Activated T-cell treated with anti-CD3 and anti-CD28 coated beads, Interleukin-2, amount 50 U/mL, for 24 hours (primary cell): Measurements from ENCODE around the gene VWA1.
"Not testable (repeated sequence)": the region's sequence is repeated elsewhere in the genome, so short reads cannot be mapped to it uniquely, and the experiment has no call there.

Experiments used
- DNase-seq: peaks from one replicate; pipeline ENCODE4 v3.0.0-alpha.2; 2020
- H3K27ac Mint-ChIP-seq: 2 replicates; pipeline ENCODE4 v1.8.0; 2020; ENCODE audit warnings: mild to moderate bottlenecking, mixed read lengths
- H3K27me3 Mint-ChIP-seq: 2 replicates; pipeline ENCODE4 v1.8.0; 2020; ENCODE audit warnings: mixed read lengths
- H3K36me3 Mint-ChIP-seq: 2 replicates; pipeline ENCODE4 v1.8.0; 2020; ENCODE audit warnings: low read depth, mixed read lengths
- H3K4me1 Mint-ChIP-seq: 2 replicates; pipeline ENCODE4 v1.8.0; 2020; ENCODE audit warnings: low read depth, mixed read lengths
- H3K4me3 Mint-ChIP-seq: 2 replicates; pipeline ENCODE4 v1.8.0; 2020; ENCODE audit warnings: mild to moderate bottlenecking, moderate library complexity, mixed read lengths
- H3K9me3 Mint-ChIP-seq: 2 replicates; pipeline ENCODE4 v1.8.0; 2020; ENCODE audit warnings: mixed read lengths

VWA1 gene

GRCh38 chr1:1463312-1463711 is 27.8 kb downstream of the VWA1 start:
- H3K4me1 Mint-ChIP-seq = no peaks in the 10 kb centered on the region
- H3K27me3 Mint-ChIP-seq = peaks cover 8% of the 10 kb centered on the region
- H3K27ac Mint-ChIP-seq = no peak overlapping the region
- no peak overlapping the region for H3K4me3 Mint-ChIP-seq
- H3K9me3 Mint-ChIP-seq = no peaks in the 10 kb centered on the region
- DNase-seq = no peak
- H3K36me3 Mint-ChIP-seq = no peaks in the 10 kb centered on the region

DNA sequence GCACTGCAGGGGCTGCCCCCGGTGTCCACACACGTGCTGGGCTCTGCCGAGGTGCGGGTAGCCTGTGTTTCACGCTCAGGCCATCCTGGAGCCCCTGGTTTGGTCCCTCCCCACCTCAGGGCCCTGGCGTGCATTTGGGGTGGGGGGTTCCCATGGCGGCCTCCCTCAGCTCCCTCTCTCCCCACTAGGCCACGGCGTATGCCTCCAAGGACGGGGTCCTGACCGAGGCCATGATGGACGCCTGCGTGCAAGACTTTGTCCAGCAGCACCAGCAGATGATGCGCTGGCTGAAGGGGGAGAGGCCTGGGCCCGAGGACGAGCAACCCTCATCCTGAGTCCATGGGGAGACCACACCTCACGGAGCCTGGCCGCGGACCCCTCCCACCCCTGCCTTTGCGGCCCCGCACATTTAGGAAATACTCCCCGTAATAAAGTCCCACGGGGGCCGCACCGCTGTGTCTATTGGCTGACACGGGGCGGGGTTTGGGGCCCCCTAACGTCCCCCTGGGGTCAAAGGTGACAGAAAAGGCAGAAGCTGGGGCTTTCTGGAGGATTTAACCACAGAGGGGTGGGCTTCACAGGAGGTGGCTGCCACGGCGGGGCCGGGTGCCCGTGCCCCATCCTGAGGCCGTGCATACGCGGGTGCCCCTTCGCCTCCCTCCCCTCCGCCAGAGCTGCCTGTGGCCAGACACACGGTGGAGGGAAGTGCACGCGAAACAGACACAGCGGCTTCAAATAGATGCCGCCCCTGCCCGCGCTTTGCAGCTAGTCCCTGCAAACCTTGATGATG is 32.9 kb downstream of the VWA1 start:
- DNase-seq, H3K9me3 Mint-ChIP-seq, H3K4me3 Mint-ChIP-seq, H3K27ac Mint-ChIP-seq, H3K27me3 Mint-ChIP-seq: not testable (repeated sequence)
- Mint-ChIP-seq H3K4me1 (peaks cover 18% of the 10 kb centered on the region), H3K36me3 (peaks cover 15% of the 10 kb centered on the region)

DNA sequence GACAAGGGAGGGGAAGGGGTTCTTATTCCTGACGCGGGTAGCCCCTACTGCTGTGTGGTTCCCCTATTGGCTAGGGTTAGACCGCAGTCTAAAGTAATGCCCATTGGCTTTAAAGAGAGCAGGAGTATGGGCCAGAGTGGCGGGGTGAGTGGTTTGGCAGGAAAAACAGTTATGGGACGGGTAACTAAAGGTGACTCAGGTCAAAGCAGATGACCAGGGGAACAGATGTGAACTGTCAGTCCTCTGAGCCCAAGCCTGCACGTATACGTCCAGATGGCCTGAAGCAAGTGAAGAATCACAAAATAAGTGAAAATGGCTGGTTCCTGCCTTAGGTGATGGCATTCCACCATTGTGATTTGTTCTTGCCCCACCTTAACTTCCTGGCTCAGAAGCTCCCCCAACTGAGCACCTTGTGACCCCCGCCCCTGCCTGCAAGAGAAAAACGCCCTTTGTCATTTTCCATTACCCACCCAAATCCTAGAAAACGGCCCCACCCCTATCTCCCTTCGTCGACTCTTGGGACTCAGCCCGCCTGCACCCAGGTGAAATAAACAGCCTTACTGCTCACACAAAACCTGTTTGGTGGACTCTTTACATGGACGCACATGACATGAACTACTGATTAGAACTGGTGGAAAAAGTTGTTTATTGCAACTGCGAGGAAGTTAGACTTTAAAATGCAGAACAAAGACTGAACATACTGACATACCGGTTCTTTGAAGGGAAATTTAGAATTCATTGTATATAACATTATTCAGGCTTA is 35.3 kb downstream of the VWA1 start:
- peaks cover 32% of the 10 kb centered on the region for H3K36me3 Mint-ChIP-seq
- peaks cover 29% of the 10 kb centered on the region for H3K4me1 Mint-ChIP-seq
- H3K27me3 Mint-ChIP-seq = no peaks in the 10 kb centered on the region
- no peaks in the 10 kb centered on the region for H3K9me3 Mint-ChIP-seq
- peak overlapping the region; percentile 88 for H3K4me3 Mint-ChIP-seq
- peak overlapping the region; percentile 94 for H3K27ac Mint-ChIP-seq
- DNase-seq = peak; percentile 52

DNA sequence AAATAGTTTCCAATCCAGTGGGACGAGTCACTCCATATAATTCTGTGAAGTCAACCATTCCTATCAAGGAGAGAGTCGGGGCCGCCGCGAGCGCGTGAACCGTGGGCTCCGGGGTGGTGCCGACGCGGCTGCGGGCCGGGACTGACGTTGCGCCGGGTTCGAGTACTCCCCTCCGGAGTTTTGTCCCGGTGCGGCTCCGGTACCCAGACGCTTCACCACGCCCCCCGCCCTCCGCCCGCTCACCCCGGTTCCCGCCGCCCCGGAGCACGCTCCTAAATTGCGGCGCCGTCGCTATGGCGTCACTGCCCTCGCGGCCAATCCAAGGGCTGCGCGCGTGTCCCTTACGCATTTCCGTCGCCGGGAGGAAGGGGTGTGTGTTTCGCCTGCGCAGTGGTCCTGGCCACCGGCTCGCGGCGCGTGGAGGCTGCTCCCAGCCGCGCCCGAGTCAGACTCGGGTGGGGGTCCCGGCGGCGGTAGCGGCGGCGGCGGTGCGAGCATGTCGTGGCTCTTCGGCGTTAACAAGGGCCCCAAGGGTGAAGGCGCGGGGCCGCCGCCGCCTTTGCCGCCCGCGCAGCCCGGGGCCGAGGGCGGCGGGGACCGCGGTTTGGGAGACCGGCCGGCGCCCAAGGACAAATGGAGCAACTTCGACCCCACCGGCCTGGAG is 36.0 kb downstream of the VWA1 start, which contains the start of gene ATAD3B:
Gene ATAD3B (plus strand): TSS at position 377 of the 664 bp plus-strand sequence. CDS start 120 bp downstream, at position 497.
- no peaks in the 10 kb centered on the region for H3K9me3 Mint-ChIP-seq
- peak; percentile 96 for DNase-seq
- H3K27me3 Mint-ChIP-seq = no peaks in the 10 kb centered on the region
- peaks cover 31% of the 10 kb centered on the region for H3K4me1 Mint-ChIP-seq
- peaks cover 36% of the 10 kb centered on the region for H3K36me3 Mint-ChIP-seq
- H3K4me3 Mint-ChIP-seq = peak within 1 kb of the TSS; percentile 88
- peak within 1 kb of the TSS; percentile 94 for H3K27ac Mint-ChIP-seq

- H3K4me3 Mint-ChIP-seq = peak overlapping the region; percentile 88
- H3K9me3 Mint-ChIP-seq, H3K27me3 Mint-ChIP-seq: not testable (repeated sequence)
- peaks cover 44% of the 10 kb centered on the region for H3K36me3 Mint-ChIP-seq
- H3K4me1 Mint-ChIP-seq = peaks cover 31% of the 10 kb centered on the region
- peak overlapping the region; percentile 83 for H3K27ac Mint-ChIP-seq
- DNase-seq = peak; percentile 65
These were observed 36.8 kb downstream of the VWA1 start for GRCh38 chr1:1472053-1472876.

GRCh38 chr1:1476011-1476410 is 40.5 kb downstream of the VWA1 start:
- H3K4me3 Mint-ChIP-seq, H3K27ac Mint-ChIP-seq, H3K9me3 Mint-ChIP-seq, H3K27me3 Mint-ChIP-seq, DNase-seq: not testable (repeated sequence)
- Mint-ChIP-seq H3K36me3 (peaks cover 71% of the 10 kb centered on the region), H3K4me1 (peaks cover 21% of the 10 kb centered on the region)

- DNase-seq = no peak
- Mint-ChIP-seq H3K27ac (no peak overlapping the region), H3K4me1 (peaks cover 19% of the 10 kb centered on the region), H3K36me3 (peaks cover 75% of the 10 kb centered on the region), H3K4me3 (no peak overlapping the region), H3K27me3 (no peaks in the 10 kb centered on the region), H3K9me3 (no peaks in the 10 kb centered on the region)
These were observed 41.7 kb downstream of the VWA1 start for GRCh38 chr1:1477206-1477605.

GRCh38 chr1:1479547-1480487 is 44.3 kb downstream of the VWA1 start:
- peak overlapping the region; percentile 22 for H3K27ac Mint-ChIP-seq
- peaks cover 78% of the 10 kb centered on the region for H3K36me3 Mint-ChIP-seq
- no peaks in the 10 kb centered on the region for H3K9me3 Mint-ChIP-seq
- no peaks in the 10 kb centered on the region for H3K27me3 Mint-ChIP-seq
- no peak for DNase-seq
- no peak overlapping the region for H3K4me3 Mint-ChIP-seq
- H3K4me1 Mint-ChIP-seq = peaks cover 5% of the 10 kb centered on the region

DNA sequence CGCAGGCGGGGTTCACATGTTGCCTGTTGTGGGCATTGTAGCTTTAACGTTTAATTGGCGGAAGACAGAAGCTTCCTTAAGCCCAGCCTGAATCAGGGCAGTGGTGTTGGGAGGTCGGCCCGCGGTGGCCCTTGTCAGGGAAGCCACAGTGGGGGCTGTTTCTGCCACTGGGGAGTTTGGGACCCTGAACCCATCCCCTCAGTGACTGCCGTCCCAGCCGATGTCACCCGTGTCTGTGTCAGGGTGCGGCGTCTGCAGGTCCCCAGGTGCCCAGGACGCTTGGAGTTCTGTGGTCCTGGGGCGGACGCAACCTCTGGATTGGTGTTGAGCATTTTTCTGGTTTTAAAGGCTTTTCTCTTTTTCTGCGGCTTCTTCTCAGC is 45.0 kb downstream of the VWA1 start:
- peaks cover 81% of the 10 kb centered on the region for H3K36me3 Mint-ChIP-seq
- not testable (repeated sequence) for H3K4me3 Mint-ChIP-seq, H3K27ac Mint-ChIP-seq, H3K27me3 Mint-ChIP-seq, H3K4me1 Mint-ChIP-seq, DNase-seq, H3K9me3 Mint-ChIP-seq

- H3K27ac Mint-ChIP-seq, H3K4me3 Mint-ChIP-seq, H3K9me3 Mint-ChIP-seq, DNase-seq, H3K4me1 Mint-ChIP-seq, H3K27me3 Mint-ChIP-seq: not testable (repeated sequence)
- peaks cover 80% of the 10 kb centered on the region for H3K36me3 Mint-ChIP-seq
These were observed 46.3 kb downstream of the VWA1 start for GRCh38 chr1:1481811-1482210.

DNA sequence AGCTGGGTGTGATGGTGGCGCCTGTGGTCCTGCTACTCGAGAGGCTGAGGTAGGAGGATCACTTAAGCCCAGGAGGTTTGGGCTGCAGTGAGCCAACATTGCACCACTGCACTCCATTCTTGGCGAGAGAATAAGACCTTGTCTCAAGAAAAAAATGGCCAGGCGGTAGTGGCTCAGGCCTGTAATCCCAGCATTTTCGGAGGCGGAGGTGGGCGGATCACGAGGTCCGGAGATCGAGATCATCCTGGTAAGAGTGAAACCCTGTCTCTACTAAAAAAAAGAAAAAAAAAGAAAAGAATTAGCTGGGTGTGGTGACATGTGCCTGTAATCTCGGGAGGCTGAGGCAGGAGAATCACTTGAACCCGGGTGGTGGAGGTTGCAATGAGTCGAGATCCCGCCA is 47.4 kb downstream of the VWA1 start:
- no peak for DNase-seq
- H3K4me1 Mint-ChIP-seq = no peaks in the 10 kb centered on the region
- no peaks in the 10 kb centered on the region for H3K27me3 Mint-ChIP-seq
- peaks cover 81% of the 10 kb centered on the region for H3K36me3 Mint-ChIP-seq
- no peaks in the 10 kb centered on the region for H3K9me3 Mint-ChIP-seq
- no peak overlapping the region for H3K4me3 Mint-ChIP-seq
- no peak overlapping the region for H3K27ac Mint-ChIP-seq

- H3K27me3 Mint-ChIP-seq = no peaks in the 10 kb centered on the region
- H3K9me3 Mint-ChIP-seq = no peaks in the 10 kb centered on the region
- H3K36me3 Mint-ChIP-seq = peaks cover 83% of the 10 kb centered on the region
- no peak overlapping the region for H3K27ac Mint-ChIP-seq
- no peak for DNase-seq
- no peak overlapping the region for H3K4me3 Mint-ChIP-seq
- H3K4me1 Mint-ChIP-seq = no peaks in the 10 kb centered on the region
These were observed 48.2 kb downstream of the VWA1 start for GRCh38 chr1:1483714-1484113.

GRCh38 chr1:1484976-1485750 is 49.7 kb downstream of the VWA1 start:
- peaks cover 85% of the 10 kb centered on the region for H3K36me3 Mint-ChIP-seq
- H3K27me3 Mint-ChIP-seq, H3K4me1 Mint-ChIP-seq, DNase-seq, H3K27ac Mint-ChIP-seq, H3K4me3 Mint-ChIP-seq, H3K9me3 Mint-ChIP-seq: not testable (repeated sequence)
